ENCODE measurements around the gene FAM50B. TPM values are rescaled to one million over a fixed set of nuclear protein-coding genes. Genes with fewer than 3 reads are reported as not detected.

Gene FAM50B
- total and polyA plus RNA-seq, 2 of the 4 experiments (the other 2 are of a cell fraction), result 4.1 to 7.4 TPM

DNA sequence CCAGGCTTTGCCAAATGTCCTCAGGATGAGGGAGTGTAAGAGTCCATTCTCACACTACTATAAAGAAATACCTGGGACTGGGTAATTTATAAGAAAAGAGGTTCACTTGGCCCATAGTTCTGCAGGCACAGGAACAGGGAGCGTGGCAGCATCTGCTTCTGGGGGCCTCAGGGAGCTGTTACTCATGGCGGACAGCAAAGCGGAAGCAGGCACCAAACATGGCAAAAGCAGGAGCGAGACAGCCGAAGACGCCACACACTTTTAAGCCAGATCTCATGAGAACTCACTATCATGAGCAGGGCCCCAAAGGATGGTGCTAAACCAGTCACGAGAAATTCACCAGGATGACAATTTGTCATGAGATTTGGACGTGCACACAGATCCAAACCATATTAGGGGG lies 22.8 kb downstream of the FAM50B start:
- no TSS peak for BruUV-seq (replicated peaks)
- dilution Hi-C loops (cut with HindIII; ENCODE audit: low sequenced_read_pairs, unreplicated experiment), result no loop called here
- ATAC-seq (ENCODE audit: low read depth), result no peak

More for the DNA sequence above, 22.8 kb downstream of the FAM50B start:
- Histone ChIP-seq H3K4me1 (ENCODE audit: control insufficient read depth, insufficient read depth, low read length) (0 out of 2 replicates have a peak, but pooled peaks cover 2% of the 10 kb centered on the region), H3K18ac (ENCODE audit: low read depth, low read length) (no peak overlapping the region), H3K27me3 (ENCODE audit: control insufficient read depth, insufficient read depth, low read length) (peaks cover 5% of the 10 kb centered on the region), H4K91ac (ENCODE audit: insufficient read depth, low read depth, low read length) (no peak overlapping the region), H4K5ac (ENCODE audit: low read depth, low read length) (no peak overlapping the region), H3K4ac (ENCODE audit: low read depth, low read length) (no peak overlapping the region), H2BK15ac (ENCODE audit: low read depth, low read length) (no peak overlapping the region), H3K79me1 (ENCODE audit: low read depth in 1 of 2, low read length in 2 of 2) (no peaks in the 10 kb centered on the region), H3K23ac (ENCODE audit: low read depth, low read length) (no peak overlapping the region), H2BK20ac (ENCODE audit: low read depth, low read length) (no peak overlapping the region), H3K56ac (ENCODE audit: extremely low read depth, insufficient read depth, low read length) (no peak overlapping the region), H3K14ac (replicated peaks; ENCODE audit: low read depth, low read length) (no peak overlapping the region), H2BK5ac (ENCODE audit: low read depth, low read length, poor library complexity, severe bottlenecking) (no peak overlapping the region), H2AK9ac (replicated peaks; ENCODE audit: low read depth, low read length, poor library complexity) (no peak overlapping the region), H3K36me3 (ENCODE audit: control insufficient read depth, insufficient read depth, low read length) (no peaks in the 10 kb centered on the region), H4K20me1 (ENCODE audit: insufficient read depth, low read length) (no peaks in the 10 kb centered on the region), H2BK120ac (ENCODE audit: low read depth, low read length) (no peak overlapping the region), H4K8ac (ENCODE audit: low read depth in 2 of 2, low read length in 2 of 2) (no peak overlapping the region), H2AFZ (replicated peaks; ENCODE audit: low read length, poor library complexity) (no peak overlapping the region), H3K4me3 (ENCODE audit: insufficient read depth, low read depth, low read length) (no peak overlapping the region), H3K27ac (ENCODE audit: insufficient read depth, low read length) (no peak overlapping the region), H3K9me1 (ENCODE audit: insufficient read depth, low read length) (no peaks in the 10 kb centered on the region), H3K9ac (ENCODE audit: low read depth, low read length) (no peak overlapping the region), H3K9me3 (ENCODE audit: control insufficient read depth, insufficient read depth, low read length) (no peaks in the 10 kb centered on the region), H2AK5ac (ENCODE audit: low read depth, low read length) (no peak overlapping the region), H3K4me2 (ENCODE audit: low read depth, low read length) (no peak overlapping the region)
- WGBS, 2 experiments (ENCODE audit: extremely low coverage in 2 of 2, insufficient read length in 1 of 2), result 94% methylated on average over 6 of the region's 8 CpGs; no CpG with 5 or more reads in 1 of the 2 experiments
- POLR2A ChIA-PET (ENCODE audit: unreplicated experiment), result no interaction called here
- CTCF ChIA-PET, result no interaction called here
- intact Hi-C loops (cut with micrococcal nuclease), result no loop called here
- in situ Hi-C loops (cut with MboI; ENCODE audit: low sequenced_read_pairs), result no loop called here
- TF ChIP-seq FOS (IDR thresholded peaks at IDR 0.05; ENCODE audit: low read depth, low read length) (no peak), MAZ (IDR thresholded peaks at IDR 0.05; ENCODE audit: borderline replicate concordance, low read depth, low read length) (no peak), RFX5 (IDR thresholded peaks at IDR 0.05; ENCODE audit: low read depth, low read length) (no peak), POLR2A (IDR thresholded peaks at IDR 0.05; ENCODE audit: low read depth, low read length) (no peak), RAD21 (IDR thresholded peaks at IDR 0.05; ENCODE audit: low read length) (no peak), RCOR1 (IDR thresholded peaks at IDR 0.05; ENCODE audit: insufficient replicate concordance, low read length) (no peak), NFE2L2 (IDR thresholded peaks at IDR 0.05; ENCODE audit: low read depth, low read length) (no peak), CHD1 (IDR thresholded peaks at IDR 0.05; ENCODE audit: low read depth, low read length) (no peak), BHLHE40 (IDR thresholded peaks at IDR 0.05; ENCODE audit: low read depth, low read length) (no peak), CEBPB (IDR thresholded peaks at IDR 0.05; ENCODE audit: low read depth, low read length) (no peak), SMC3 (IDR thresholded peaks at IDR 0.05; ENCODE audit: low read depth, low read length) (no peak), MAFK (IDR thresholded peaks at IDR 0.05; ENCODE audit: low read depth, low read length) (no peak), ELK1 (IDR thresholded peaks at IDR 0.05; ENCODE audit: borderline replicate concordance, low read depth, low read length) (no peak), CTCF (conservative IDR thresholded peaks at IDR 0.05; ENCODE audit: low read depth, low read length) (no peak), MXI1 (IDR thresholded peaks at IDR 0.05; ENCODE audit: borderline replicate concordance, low read depth, low read length) (no peak)
- TF ChIP-seq, protein P1, sequence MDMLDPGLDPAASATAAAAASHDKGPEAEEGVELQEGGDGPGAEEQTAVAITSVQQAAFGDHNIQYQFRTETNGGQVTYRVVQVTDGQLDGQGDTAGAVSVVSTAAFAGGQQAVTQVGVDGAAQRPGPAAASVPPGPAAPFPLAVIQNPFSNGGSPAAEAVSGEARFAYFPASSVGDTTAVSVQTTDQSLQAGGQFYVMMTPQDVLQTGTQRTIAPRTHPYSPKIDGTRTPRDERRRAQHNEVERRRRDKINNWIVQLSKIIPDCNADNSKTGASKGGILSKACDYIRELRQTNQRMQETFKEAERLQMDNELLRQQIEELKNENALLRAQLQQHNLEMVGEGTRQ (IDR thresholded peaks at IDR 0.05; ENCODE audit: low read depth, low read length), result no peak
- no peak for DNase-seq

All from IMR-90 (cell line).